ENCODE measurements around the gene BANF2. TPM values are rescaled to one million over a fixed set of nuclear protein-coding genes. Genes with fewer than 3 reads are reported as not detected.

Gene BANF2
- total and polyA plus RNA-seq, 10 of the 15 experiments (the other 5 are each of a cell fraction or from before 2014, with no cell fraction given) = not detected

GRCh38 chr20:17771206-17772004, 71.6 kb downstream of the BANF2 start:
- DNase-seq (ENCODE audit: low read depth, low spot score) (no peak), ATAC-seq (no peak), FAIRE-seq (no peak)
- H3K79me2 ChIP-seq (ENCODE audit: control insufficient read depth, insufficient read depth, low read length) = no peaks in the 10 kb centered on the region
- no peaks in the 10 kb centered on the region for H3K9me3 ChIP-seq (replicated peaks; ENCODE audit: control insufficient read depth, insufficient read depth, low read length)
- POLR2A ChIA-PET = no interaction called here
- H3K4me2 ChIP-seq (ENCODE audit: control insufficient read depth, insufficient read depth) = no peak overlapping the region
- no peaks in the 10 kb centered on the region for H4K20me1 ChIP-seq (ENCODE audit: control insufficient read depth, insufficient read depth)
- H3K36me3 ChIP-seq (ENCODE audit: control insufficient read depth in 2 of 2, insufficient read depth in 2 of 2, low read length in 1 of 2) = no peaks in the 10 kb centered on the region
- RAD21 ChIA-PET (ENCODE audit: unreplicated experiment) = no interaction called here
- H3K4me1 ChIP-seq (ENCODE audit: control insufficient read depth, insufficient read depth, low read length) = no peaks in the 10 kb centered on the region
- no peak overlapping the region for H3K4me3 ChIP-seq
- WGBS (ENCODE audit: insufficient coverage, insufficient replicate concordance, low lambda C conversion rate, missing lambda C conversion rate) = 62% methylated on average over 19 of the region's 19 CpGs
- intact Hi-C loops (cut with micrococcal nuclease; ENCODE audit: unreplicated experiment) (no loop called here), in situ Hi-C loops (cut with MboI) (no loop called here)
- no peak for TF ChIP-seq SKIL (IDR thresholded peaks at IDR 0.05; ENCODE audit: low read depth, poor library complexity, severe bottlenecking)
- no peak for TF ChIP-seq ZNF622 (IDR thresholded peaks at IDR 0.05)
- no peak overlapping the region for H3K9ac ChIP-seq (ENCODE audit: control insufficient read depth, insufficient read depth, low read length)
- H3K27ac ChIP-seq (ENCODE audit: control insufficient read depth, insufficient read depth) = no peak overlapping the region
- H3K27me3 ChIP-seq (replicated peaks in 1 of 2; ENCODE audit: control insufficient read depth in 2 of 2, insufficient read depth in 2 of 2, low read length in 1 of 2) = no peaks in the 10 kb centered on the region
- SMC1A ChIA-PET (ENCODE audit: uncharacterized antibody, unreplicated experiment) = interaction anchor here (0.6 to 1.0 kb wide), 2 partner anchors 161 to 167 kb away, joined by 3 to 4 read pairs; no protein-coding TSS in a partner anchor
- no peak overlapping the region for H2AFZ ChIP-seq (ENCODE audit: control insufficient read depth, low read depth, low read length)
- CTCF ChIA-PET = interaction anchor here (0.6 to 1.2 kb wide), 3 partner anchors 11 to 127 kb away, joined by 3 to 4 read pairs (median 3); partner anchors contain the start of gene RRBP1
- no TSS peak for BruUV-seq (replicated peaks)

- Histone ChIP-seq H3K9me3 (replicated peaks; ENCODE audit: control insufficient read depth, insufficient read depth, low read length) (no peaks in the 10 kb centered on the region), H3K27me3 (replicated peaks in 1 of 2; ENCODE audit: control insufficient read depth in 2 of 2, insufficient read depth in 2 of 2, low read length in 1 of 2) (no peaks in the 10 kb centered on the region), H2AFZ (ENCODE audit: control insufficient read depth, low read depth, low read length) (no peak overlapping the region), H3K9ac (ENCODE audit: control insufficient read depth, insufficient read depth, low read length) (no peak overlapping the region), H3K4me3 (no peak overlapping the region), H3K79me2 (ENCODE audit: control insufficient read depth, insufficient read depth, low read length) (no peaks in the 10 kb centered on the region), H3K4me1 (ENCODE audit: control insufficient read depth, insufficient read depth, low read length) (no peaks in the 10 kb centered on the region), H3K4me2 (ENCODE audit: control insufficient read depth, insufficient read depth) (no peak overlapping the region), H3K36me3 (ENCODE audit: control insufficient read depth in 2 of 2, insufficient read depth in 2 of 2, low read length in 1 of 2) (no peaks in the 10 kb centered on the region), H4K20me1 (ENCODE audit: control insufficient read depth, insufficient read depth) (no peaks in the 10 kb centered on the region), H3K27ac (ENCODE audit: control insufficient read depth, insufficient read depth) (no peak overlapping the region)
- intact Hi-C loops (cut with micrococcal nuclease; ENCODE audit: unreplicated experiment) (no loop called here), in situ Hi-C loops (cut with MboI) (no loop called here)
- SMC1A ChIA-PET (ENCODE audit: uncharacterized antibody, unreplicated experiment) = interaction anchor here (1.0 kb wide), 1 partner anchor 167 kb away, joined by 3 read pairs; no protein-coding TSS in a partner anchor
- CTCF ChIA-PET = interaction anchor here (1.0 kb wide), 1 partner anchor 126 kb away, joined by 3 read pairs; no protein-coding TSS in a partner anchor
- FAIRE-seq = no peak
- no peak for DNase-seq (ENCODE audit: low read depth, low spot score)
- no peak for ATAC-seq
- POLR2A ChIA-PET = no interaction called here
- RAD21 ChIA-PET (ENCODE audit: unreplicated experiment) = no interaction called here
- no TSS peak for BruUV-seq (replicated peaks)
- 58% methylated on average over 3 of the region's 3 CpGs for WGBS (ENCODE audit: insufficient coverage, insufficient replicate concordance, low lambda C conversion rate, missing lambda C conversion rate)
- TF ChIP-seq SMAD5 (IDR thresholded peaks at IDR 0.05; ENCODE audit: low read depth) = no peak
- TF ChIP-seq CEBPZ (IDR thresholded peaks at IDR 0.05; ENCODE audit: low read depth, low read length) = no peak
- no peak for TF ChIP-seq TAF1 (IDR thresholded peaks at IDR 0.05; ENCODE audit: borderline replicate concordance, low read depth, low read length)
- no peak for TF ChIP-seq ZNF217 (IDR thresholded peaks at IDR 0.05)
- TF ChIP-seq BHLHE40 (IDR thresholded peaks at IDR 0.05; ENCODE audit: borderline replicate concordance in 1 of 2, low read depth in 2 of 2, low read length in 1 of 2) = no peak
- no peak for TF ChIP-seq FOXM1 (IDR thresholded peaks at IDR 0.05; ENCODE audit: low read depth, low read length)
- TF ChIP-seq POLR2AphosphoS5 (IDR thresholded peaks at IDR 0.05; ENCODE audit: low read length) = no peak
- no peak for TF ChIP-seq ZNF24 (IDR thresholded peaks at IDR 0.05)
These were observed 72.2 kb downstream of the BANF2 start for GRCh38 chr20:17772005-17772343.
